ACHN (cell line): Measurements from ENCODE around the gene NRBF2.
"Not testable (repeated sequence)": the region's sequence is repeated elsewhere in the genome, so short reads cannot be mapped to it uniquely, and the experiment has no call there.

Experiments
- DNase-seq: peaks from one replicate; pipeline ENCODE4 v3.0.0-alpha.2; 2015
- in situ Hi-C: cut with HindIII; loops from 2 replicates; pipeline ENCODE4 v1.10.0; 2017; ENCODE audit warnings: low sequenced_read_pairs, low pct_ligation_motif_present, low pct_unique_long_range_greater_than_20kb

Gene NRBF2

GRCh38 chr10:63153868-63154545, 20.9 kb downstream of the NRBF2 start:
- in situ Hi-C loops, DNase-seq: not testable (repeated sequence)

DNA sequence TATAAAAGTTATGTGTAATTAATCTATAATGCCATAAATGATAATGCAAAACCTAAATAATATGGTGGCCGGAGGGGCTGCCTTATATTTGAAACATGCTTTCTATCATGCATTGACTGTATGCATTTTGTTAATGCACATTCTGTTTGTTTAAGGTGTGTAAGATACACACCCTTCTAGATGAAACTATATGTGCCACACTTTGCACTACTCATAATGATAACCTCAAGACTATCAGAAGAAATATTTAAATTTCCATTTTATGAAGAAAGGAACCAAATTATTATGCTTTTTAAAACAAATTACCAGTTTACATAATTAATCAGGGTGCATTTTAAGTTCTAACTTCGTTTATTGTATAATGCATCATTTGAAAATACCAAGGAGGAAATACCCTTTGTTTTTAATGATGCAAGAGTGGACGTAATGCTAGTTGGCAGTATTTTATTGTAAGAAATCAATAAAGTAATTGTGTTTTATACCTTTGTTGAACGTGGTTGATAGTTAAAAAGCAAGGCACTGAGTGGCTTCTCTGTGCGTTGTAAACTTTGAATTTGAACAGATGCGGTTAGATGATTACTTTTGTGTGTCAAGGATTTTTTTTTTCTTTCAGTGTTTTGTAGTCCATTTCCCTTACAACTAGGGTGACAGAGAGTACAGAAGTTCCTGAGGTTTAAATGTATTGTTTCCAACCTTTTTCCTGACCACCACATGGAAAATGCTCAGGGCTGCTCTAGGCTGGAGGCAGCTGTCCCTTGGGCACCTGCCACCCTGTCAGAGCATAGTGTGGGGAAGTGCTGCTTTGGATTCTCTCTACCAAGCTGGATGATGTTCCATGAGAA, 21.6 kb downstream of the NRBF2 start:
- in situ Hi-C loops: no loop called here
- DNase-seq: no peak

- no peak for DNase-seq
- in situ Hi-C loops: no loop called here
These were observed 22.4 kb downstream of the NRBF2 start for GRCh38 chr10:63155388-63156020.

- in situ Hi-C loops: no loop called here
These were observed 23.1 kb downstream of the NRBF2 start for GRCh38 chr10:63156236-63156635.

GRCh38 chr10:63157845-63158624, 24.9 kb downstream of the NRBF2 start:
- in situ Hi-C loops: no loop called here
- peak; percentile 81 for DNase-seq

More at GRCh38 chr10:63156236-63156635, 23.1 kb downstream of the NRBF2 start:
- DNase-seq: no peak

- no peak for DNase-seq
- in situ Hi-C loops: no loop called here
These were observed 28.5 kb downstream of the NRBF2 start for GRCh38 chr10:63161592-63161991.

GRCh38 chr10:63164166-63164623, 31.1 kb downstream of the NRBF2 start:
- no peak for DNase-seq
- in situ Hi-C loops: no loop called here

GRCh38 chr10:63165249-63165648, 32.1 kb downstream of the NRBF2 start:
- no peak for DNase-seq
- in situ Hi-C loops: no loop called here

GRCh38 chr10:63166742-63167258, 33.7 kb downstream of the NRBF2 start:
- peak; percentile 81 for DNase-seq
- in situ Hi-C loops: no loop called here

DNA sequence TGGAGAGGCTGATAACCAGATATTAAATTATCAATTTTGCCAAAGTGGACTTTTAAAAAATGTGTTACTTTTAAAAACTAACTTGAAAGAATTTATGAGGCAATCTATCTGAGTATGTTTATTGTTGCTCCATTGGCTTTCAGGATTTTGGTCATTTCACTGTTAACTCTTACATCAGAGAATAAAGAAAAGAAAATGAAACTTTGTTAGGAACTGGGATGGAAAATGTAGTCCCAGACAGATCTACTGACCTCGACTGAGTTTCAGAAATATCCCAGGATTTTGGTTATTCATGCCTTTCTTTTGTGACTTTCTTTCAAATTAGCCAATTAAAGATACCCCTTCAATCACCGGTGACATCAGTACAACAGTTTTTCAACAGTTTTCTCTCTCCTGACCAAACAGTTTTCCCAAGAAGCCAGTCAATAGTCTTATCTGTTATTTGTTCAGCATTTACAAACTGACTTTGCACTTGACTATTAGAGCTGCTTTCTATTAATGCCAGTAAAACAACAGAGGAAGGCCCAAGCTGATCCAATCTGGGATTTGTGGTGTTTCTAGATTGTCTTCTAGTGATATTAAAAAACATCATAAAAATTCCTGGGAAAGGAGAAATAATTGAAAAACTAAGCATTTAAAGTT, 35.8 kb downstream of the NRBF2 start:
- no peak for DNase-seq
- in situ Hi-C loops: no loop called here

DNA sequence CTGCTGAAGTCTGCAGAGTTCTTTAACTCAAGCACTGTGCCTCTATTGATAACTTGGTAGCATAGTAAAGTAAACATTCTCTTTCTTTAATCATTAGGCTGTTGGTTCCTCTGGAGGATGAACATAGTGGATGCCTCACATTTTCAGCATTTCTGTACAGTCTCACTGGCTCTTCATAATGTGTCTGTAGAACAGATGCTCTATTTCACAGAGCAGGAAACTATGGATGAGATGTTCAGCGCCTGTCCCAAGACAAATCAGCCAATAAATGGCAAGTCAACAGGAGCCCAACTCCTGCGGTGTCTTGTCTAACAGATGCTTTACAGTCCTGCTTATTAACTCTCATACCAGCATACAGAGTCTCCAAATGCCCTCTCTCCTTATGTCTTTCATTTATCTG, 36.5 kb downstream of the NRBF2 start:
- in situ Hi-C loops: no loop called here
- DNase-seq: no peak

DNA sequence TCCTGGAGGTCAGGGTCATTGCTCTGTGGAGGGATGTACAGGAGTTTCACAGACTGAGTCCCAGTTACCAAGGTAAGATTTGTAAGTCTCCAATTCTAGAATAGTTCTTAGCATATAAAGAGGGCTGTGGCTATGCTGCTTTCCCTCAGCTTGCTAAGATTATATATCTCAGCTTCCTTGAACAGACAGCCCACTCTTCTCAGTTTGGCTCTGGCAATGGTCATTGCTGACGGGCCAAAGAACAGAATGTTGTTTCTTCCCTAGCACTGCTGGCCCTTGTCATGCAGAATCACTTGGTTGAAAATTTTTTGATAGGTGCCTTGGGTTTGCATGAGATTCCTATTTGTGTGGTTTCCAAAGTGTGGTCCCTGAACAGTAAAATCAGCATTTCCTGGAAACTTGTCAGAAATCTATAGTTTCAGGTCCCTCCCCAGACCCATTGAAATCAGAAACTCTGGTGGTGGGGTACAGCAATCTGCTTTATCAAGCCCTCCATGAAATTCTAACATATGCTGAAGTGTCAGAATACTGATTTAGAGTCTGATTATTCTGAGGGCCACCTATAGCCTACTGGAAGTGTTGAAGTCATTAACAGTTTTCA, 38.2 kb downstream of the NRBF2 start:
- in situ Hi-C loops: no loop called here
- DNase-seq: no peak

DNA sequence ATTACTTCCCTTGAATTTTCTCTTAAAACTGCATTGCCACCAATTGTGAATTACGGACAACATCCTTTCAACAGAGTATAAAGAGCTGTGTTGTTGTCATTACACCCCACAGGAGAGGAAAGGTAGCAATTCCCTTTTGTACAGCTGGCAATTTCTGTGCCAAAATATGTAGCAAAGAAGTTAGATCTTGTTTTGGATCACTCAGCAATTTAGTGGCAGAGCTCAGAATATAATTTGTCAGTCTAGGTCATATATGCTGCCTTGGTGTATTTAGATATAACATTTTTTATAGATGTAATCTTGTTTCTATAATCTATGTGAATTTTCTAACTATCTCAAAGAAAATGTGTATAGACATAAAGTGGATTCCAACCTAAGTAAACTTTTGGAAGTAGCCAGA, 38.8 kb downstream of the NRBF2 start:
- DNase-seq: no peak
- in situ Hi-C loops: no loop called here

GRCh38 chr10:63173468-63174232, 40.5 kb downstream of the NRBF2 start:
- DNase-seq: no peak
- in situ Hi-C loops: no loop called here

- in situ Hi-C loops: no loop called here
- no peak for DNase-seq
These were observed 42.4 kb downstream of the NRBF2 start for GRCh38 chr10:63175534-63175933.

DNA sequence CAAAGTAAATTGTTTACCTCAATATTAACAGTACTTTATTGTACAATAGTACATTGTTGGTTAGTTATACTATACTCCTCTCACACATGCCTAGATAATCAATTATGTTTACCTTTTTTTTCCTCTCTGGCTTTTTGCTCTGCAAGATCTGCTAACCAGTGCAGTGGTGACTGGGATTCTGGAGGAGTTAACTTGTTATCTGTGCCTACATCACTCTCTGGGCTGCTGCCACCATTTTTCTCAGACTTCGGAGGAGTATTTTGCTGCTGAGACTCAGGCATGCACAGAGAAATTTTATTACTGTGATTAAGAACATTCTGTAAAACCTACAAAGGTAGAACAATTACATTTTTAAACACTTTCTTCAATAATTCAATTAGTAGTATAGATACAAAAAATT, 59.7 kb downstream of the NRBF2 start:
- in situ Hi-C loops: no loop called here
- DNase-seq: no peak
